Testis (tissue), 2 donors: Measurements from ENCODE around the gene SLIT3.

Experiments
- POLR2A ChIP-seq: fragments of 450-650 bp; IDR thresholded peaks from one replicate; pipeline ENCODE4 v1.6.1; 2017; ENCODE audit warnings: antibody characterized with exemption, mild to moderate bottlenecking, moderate library complexity
- TF ChIP-seq, protein P1 (sequence below), 3 experiments: fragments of 450-650 bp in 2 of 3; fragments of 200-600 bp in 1 of 3; sonication (generic) in 1 of 3; IDR thresholded peaks; one replicate each; pipeline ENCODE4 v1.5.1; 2016 to 2019; ENCODE audit warnings: antibody characterized with exemption in 3 of 3, mild to moderate bottlenecking in 2 of 3, moderate library complexity in 1 of 3

DNA sequence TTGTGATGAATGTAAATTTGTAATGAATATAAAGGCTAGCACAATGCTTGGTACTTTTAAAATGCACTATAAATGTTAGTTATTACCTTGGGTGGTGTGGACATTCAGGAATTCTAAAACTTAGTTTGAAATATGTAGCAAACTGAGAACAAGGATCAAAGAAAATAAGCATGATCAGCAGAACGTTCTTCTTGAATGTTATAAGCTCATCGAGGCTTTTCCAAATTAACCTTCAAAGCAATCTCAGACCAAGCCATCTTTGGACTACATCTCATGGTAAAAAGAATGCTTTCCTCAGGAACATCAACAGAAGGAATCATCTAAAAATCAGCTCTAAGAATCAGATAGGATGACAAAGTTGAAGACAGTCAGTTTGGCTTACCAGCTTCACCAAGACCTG, 146.3 kb downstream of the SLIT3 start:
- TF ChIP-seq POLR2A = no peak
- TF ChIP-seq, protein P1, sequence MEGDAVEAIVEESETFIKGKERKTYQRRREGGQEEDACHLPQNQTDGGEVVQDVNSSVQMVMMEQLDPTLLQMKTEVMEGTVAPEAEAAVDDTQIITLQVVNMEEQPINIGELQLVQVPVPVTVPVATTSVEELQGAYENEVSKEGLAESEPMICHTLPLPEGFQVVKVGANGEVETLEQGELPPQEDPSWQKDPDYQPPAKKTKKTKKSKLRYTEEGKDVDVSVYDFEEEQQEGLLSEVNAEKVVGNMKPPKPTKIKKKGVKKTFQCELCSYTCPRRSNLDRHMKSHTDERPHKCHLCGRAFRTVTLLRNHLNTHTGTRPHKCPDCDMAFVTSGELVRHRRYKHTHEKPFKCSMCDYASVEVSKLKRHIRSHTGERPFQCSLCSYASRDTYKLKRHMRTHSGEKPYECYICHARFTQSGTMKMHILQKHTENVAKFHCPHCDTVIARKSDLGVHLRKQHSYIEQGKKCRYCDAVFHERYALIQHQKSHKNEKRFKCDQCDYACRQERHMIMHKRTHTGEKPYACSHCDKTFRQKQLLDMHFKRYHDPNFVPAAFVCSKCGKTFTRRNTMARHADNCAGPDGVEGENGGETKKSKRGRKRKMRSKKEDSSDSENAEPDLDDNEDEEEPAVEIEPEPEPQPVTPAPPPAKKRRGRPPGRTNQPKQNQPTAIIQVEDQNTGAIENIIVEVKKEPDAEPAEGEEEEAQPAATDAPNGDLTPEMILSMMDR (IDR thresholded peaks at IDR 0.05) = no peak
